Gastroesophageal sphincter (tissue), 3 donors: ENCODE measurements around the gene CDKL2.

Experiments used
- CTCF ChIP-seq, 4 experiments: fragments of 200-600 bp in 2 of 4; fragments of 450-650 bp in 2 of 4; sonication (generic) in 1 of 4; IDR thresholded peaks; one replicate each; pipeline ENCODE4 v1.5.1; 2017 to 2019; ENCODE audit warnings: antibody characterized with exemption in 4 of 4, mild to moderate bottlenecking in 2 of 4, moderate library complexity in 2 of 4
- EP300 ChIP-seq: sonication (generic); formaldehyde crosslinking; IDR thresholded peaks from one replicate; pipeline ENCODE4 v1.6.1; 2017; ENCODE audit warnings: antibody characterized with exemption, mild to moderate bottlenecking
- POLR2A ChIP-seq, 2 donors: fragments of 450-650 bp; IDR thresholded peaks; one replicate each; pipeline ENCODE4 v1.6.1; 2017; ENCODE audit warnings: antibody characterized with exemption in 2 of 2, mild to moderate bottlenecking in 2 of 2, moderate library complexity in 1 of 2
- POLR2AphosphoS5 ChIP-seq: sonication (generic); formaldehyde crosslinking; IDR thresholded peaks from one replicate; pipeline ENCODE4 v1.6.1; 2017; ENCODE audit warnings: antibody characterized with exemption

GRCh38 chr4:75666299-75666698, 36.0 kb upstream of the CDKL2 start:
- TF ChIP-seq CTCF (IDR thresholded peaks at IDR 0.05) (no peak), POLR2AphosphoS5 (no peak), POLR2A (IDR thresholded peaks at IDR 0.05) (no peak), EP300 (no peak)
